Femur (tissue), 1 donor: ENCODE measurements around the gene ACR.

Experiments used
- DNase-seq: peaks from one replicate; pipeline ENCODE4 v3.0.0-alpha.2; 2017

Gene ACR

DNA sequence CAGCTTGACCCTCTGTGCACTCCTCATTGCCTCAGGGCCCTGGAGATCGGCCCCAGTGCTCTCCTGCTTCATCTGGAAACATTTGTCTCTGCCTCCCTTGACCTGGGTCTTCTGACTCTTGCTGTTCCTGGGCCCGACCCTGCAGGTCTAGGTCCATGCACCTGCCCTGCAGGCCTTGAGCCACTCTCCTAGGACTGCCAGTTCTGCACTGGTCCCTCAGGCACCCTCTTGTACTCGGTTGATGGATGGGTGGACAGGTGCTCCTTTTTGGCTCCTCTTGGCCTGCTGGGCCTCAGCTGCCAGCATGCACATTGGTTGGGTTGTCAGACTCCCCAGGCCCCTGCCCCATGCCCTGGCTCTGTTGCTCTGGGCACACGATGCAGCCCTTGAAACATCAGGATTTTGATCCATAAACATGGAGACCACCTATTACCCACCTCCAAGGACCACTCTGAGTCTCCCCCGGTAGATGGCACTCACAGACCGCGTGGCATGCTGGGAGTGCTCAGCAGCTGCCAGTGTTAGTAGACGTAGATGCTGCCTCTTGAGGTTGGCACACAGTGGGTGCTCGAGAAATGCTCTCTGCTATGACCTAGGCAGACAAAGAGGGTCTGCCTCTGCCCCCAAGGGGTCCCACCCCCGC lies 20.2 kb upstream of the ACR start:
- no peak for DNase-seq

DNA sequence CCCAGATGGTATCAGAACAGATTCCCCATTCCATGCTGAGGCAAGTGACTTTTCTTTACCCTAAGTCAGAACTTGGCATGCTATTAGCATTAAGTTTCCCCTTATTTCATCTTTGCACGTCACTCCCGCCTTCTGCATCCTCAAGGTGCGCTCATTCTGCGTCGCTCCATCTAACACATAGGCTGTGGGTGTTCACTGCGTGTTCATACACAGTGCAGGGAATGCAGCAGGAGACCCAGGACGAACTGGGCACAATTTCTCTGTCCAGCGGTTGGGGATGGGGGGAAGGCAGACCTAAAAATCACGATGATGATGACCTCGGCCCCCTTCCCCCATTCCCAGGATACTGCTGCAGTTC lies 19.7 kb upstream of the ACR start:
- DNase-seq, result no peak

DNA sequence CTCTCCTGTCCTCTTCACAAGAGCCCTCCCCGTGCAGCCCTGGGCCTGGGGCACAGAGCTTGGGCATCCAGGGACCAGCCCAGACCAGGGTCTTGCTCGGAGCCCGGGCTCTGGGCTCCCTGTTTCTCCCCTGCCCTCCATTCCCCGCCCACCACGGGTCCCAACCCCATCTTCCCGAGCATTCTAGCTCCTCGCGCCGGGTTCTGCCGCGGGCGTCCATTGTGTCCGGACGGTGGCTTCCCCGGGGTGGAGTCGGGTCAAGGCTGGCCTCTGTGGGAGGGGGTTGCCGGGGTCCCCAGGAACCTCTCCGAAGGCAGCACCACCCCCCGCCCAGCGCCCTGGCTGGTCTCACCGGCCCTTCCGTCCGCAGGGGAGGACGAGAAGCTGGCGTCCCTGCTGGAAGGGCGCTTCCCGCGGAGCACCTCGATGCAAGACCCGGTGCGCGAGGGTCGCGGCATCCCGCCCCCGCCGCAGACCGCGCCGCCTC lies 18.1 kb upstream of the ACR start:
- no peak for DNase-seq

DNA sequence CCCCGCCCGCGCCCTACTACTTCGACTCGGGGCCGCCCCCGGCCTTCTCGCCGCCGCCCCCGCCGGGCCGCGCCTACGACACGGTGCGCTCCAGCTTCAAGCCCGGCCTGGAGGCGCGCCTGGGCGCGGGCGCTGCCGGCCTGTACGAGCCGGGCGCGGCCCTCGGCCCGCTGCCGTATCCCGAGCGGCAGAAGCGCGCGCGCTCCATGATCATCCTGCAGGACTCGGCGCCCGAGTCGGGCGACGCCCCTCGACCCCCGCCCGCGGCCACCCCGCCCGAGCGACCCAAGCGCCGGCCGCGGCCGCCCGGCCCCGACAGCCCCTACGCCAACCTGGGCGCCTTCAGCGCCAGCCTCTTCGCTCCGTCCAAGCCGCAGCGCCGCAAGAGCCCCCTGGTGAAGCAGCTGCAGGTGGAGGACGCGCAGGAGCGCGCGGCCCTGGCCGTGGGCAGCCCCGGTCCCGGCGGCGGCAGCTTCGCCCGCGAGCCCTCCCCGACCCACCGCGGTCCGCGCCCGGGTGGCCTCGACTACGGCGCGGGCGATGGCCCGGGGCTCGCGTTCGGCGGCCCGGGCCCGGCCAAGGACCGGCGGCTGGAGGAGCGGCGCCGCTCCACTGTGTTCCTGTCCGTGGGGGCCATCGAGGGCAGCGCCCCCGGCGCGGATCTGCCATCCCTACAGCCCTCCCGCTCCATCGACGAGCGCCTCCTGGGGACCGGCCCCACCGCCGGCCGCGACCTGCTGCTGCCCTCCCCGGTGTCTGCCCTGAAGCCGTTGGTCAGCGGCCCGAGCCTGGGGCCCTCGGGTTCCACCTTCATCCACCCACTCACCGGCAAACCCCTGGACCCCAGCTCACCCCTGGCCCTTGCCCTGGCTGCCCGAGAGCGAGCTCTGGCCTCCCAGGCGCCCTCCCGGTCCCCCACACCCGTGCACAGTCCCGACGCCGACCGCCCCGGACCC lies 17.4 kb upstream of the ACR start:
- DNase-seq, result no peak

DNA sequence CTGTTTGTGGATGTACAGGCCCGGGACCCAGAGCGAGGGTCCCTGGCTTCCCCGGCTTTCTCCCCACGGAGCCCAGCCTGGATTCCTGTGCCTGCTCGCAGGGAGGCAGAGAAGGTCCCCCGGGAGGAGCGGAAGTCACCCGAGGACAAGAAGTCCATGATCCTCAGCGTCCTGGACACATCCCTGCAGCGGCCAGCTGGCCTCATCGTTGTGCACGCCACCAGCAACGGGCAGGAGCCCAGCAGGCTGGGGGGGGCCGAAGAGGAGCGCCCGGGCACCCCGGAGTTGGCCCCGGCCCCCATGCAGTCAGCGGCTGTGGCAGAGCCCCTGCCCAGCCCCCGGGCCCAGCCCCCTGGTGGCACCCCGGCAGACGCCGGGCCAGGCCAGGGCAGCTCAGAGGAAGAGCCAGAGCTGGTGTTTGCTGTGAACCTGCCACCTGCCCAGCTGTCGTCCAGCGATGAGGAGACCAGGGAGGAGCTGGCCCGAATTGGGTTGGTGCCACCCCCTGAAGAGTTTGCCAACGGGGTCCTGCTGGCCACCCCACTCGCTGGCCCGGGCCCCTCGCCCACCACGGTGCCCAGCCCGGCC lies 16.7 kb upstream of the ACR start:
- no peak for DNase-seq

DNA sequence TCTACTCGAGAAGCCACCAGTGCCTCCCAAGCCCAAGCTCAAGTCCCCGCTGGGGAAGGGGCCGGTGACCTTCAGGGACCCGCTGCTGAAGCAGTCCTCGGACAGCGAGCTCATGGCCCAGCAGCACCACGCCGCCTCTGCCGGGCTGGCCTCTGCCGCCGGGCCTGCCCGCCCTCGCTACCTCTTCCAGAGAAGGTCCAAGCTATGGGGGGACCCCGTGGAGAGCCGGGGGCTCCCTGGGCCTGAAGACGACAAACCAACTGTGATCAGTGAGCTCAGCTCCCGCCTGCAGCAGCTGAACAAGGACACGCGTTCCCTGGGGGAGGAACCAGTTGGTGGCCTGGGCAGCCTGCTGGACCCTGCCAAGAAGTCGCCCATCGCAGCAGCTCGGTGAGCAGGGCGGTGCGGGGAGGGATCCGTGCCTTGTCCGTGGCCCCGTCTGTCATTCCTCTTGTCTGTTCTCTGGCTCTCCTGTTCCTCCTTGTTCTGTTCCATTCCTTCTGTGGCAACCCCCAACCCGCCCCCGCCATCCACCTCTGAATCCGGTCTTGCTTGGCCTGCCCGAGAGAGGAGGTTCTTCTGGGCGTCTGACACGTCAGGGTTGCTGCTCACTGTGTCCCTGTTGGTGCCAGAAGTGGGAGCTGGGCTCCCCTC lies 15.8 kb upstream of the ACR start:
- no peak for DNase-seq

DNA sequence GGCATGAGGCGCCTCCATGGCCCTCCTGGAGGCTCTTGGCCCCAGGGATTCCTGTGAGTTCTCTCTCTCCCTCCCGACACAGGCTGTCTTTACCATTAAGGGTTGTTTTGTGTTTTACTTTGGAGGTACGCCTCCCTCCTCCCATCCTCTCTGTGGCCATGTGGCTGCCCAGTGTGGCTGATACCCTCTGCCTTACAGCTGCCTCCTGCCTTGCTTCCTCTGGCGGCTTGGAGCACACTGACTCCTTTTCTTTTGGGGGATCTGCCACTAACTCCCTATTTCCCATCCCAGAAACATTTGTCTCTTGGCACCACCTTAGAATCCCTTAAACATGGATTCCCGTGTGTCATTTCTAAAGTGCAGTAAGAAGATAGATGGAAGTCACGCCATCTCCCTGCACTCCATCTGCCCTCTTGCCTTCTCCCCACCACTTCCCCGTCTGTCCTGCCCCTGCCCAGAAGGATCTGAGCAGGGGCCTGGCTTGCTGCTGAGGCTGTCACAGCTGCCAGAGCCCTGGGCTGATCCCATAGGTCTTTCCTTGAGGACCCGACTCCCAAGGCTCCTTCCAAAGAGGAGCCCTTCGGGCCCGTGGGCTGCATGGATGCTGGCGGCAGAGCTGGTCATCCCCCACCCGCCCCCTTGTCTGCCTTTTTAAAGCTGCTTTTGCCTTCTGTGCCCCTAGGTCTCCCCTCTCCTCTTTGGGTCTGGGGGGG lies 15.1 kb upstream of the ACR start:
- no peak for DNase-seq

DNA sequence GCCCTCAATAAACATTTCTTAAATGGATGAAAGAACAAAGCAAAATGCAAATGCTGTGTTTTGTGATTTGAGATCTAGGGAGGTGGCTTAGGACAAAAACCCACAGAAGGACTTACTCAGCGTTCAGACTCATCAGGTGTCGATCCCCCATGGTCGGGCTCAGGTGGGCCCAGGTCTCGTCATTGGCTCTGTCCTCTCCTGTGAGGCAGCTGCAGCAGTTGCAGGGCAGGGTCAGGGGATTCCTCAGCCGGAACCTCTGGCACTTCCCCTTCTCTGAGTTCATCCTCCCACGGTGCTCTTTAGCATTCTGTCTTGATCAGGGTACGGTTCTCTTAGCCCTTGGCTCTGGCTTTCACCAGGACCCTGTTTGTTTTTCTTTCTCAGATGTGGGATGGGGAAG lies 14.0 kb upstream of the ACR start:
- no peak for DNase-seq

DNA sequence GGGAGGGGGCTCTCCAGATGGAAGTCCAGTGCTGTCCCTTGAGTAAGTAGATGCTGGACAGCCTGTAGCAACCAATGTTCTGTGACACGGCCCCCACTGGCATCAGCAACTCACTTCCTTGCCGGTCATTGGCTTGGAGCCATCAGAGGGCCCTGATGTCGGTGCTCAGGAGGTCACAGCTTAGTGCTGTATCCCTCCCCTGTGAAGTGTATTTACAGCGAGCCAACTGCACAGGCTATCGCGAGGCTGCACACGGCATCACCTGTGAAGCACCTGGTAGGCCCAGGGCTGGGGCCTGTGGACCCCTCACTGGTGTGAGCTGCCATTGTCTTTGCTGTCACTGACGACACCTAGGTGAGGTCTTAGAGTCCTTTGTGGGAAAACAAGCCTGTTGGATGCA lies 13.4 kb upstream of the ACR start:
- no peak for DNase-seq

DNA sequence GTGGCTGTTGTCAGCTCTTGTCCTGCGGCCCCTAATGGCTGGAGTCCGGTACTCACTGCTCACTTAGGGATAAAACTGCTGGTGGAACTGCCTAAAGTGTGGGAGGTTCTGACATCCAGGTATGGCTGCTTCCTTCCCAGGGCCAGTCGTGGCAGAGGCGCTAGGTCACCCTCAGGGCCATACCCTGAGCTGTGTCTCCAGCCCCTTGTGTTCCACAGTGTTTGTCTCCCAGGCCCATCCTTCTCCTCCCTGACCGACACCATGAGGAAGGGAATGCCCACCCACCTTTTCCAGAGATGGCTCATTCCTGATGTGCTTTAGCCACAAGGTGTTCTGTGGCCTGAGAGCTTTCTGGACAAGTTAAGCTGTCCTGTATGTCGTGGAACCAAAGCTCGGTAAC lies 12.4 kb upstream of the ACR start:
- DNase-seq, result no peak

DNA sequence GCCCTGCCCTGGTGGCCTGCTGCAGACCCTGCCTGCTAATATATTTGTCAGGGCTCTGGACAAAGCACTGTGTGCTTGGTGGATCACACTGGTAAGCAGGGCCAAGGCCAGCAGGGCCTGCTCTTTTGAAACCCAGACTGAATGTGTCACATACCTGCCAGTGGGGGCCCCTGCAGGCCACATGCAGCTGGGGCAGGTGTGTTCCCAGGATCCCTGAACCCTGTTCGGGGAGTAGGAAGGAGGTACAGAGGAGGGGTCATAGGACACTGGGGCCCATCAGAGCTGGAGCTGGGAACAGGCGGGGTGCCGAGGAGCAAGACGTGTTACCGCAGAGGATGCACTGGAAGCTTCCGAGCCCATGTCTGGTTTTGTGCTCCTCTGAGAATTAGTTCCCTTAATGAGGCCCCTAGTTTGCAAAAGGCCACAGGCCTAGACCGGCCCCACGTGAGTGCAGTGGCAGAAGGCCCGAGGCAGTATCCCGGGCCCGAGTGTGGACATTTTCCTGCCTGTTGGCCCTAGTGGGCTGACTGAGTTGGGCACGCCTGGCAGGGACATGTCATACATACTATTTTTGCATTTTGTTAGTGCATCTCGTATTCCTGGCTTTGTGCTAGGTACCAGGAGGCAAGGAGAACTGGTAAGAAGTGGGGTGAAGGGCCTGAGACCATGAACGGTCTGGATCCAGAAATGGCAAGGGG lies 11.2 kb upstream of the ACR start:
- no peak for DNase-seq

DNA sequence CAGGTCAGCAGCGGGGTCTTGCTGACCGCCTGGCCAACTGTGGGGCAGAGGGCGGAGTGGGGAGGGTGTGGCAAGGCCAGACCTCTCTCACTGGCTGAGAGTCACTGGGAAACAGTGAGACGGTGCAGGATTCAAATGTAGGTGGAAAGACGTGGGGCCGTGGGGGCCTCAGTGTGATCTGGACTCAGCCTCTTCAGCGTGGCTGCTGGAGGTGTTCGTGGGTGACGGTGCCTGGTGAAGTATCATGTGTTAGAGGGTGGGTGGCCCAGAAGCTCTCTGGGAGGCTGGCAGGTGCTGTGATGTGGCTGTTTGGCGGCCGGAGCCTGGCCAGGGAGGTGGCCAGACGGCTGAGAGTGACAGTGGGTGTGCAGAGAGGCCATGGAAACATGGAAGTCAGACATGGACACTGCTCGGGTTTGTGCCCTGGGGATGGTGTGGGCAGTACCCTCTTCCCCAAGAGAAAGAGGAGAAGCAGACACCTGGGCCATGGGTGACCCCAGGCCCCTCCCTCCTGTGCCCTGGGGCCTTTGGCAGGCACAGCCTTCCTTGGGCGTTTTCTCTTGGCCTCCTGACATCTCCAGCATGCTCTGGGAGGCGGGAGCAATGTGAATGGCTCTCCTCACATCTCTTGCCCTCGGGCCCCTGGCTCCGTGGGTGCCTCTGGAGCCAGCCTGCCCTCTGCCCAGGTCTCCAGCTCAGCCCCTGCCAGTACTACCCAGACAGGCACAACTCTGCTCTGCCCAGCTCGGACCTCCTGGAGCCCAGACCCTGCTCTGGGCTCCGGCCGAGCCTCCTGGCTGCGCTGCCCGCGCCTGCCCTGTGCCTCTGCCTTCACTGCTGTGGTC lies 10.1 kb upstream of the ACR start:
- no peak for DNase-seq

DNA sequence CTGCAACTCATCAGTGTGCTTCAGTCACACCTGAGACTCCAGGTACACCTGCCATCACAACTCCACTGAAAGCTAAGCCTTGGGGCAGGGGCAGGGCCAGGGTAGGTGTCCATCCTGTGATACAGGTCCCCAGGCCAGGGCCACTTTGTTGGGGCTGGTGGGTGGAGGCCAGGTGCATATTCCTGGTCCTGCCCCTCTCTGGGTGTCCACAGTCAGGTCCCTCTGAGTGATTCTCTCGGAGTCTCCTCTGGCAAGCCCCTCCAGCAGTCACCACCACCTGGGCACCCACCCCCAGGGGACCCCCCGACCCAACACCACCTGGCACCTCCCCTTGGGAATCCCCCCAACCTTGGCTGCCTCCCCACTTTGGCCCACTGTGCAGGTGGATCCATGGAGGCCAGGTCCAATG lies 9.5 kb upstream of the ACR start:
- no peak for DNase-seq

DNA sequence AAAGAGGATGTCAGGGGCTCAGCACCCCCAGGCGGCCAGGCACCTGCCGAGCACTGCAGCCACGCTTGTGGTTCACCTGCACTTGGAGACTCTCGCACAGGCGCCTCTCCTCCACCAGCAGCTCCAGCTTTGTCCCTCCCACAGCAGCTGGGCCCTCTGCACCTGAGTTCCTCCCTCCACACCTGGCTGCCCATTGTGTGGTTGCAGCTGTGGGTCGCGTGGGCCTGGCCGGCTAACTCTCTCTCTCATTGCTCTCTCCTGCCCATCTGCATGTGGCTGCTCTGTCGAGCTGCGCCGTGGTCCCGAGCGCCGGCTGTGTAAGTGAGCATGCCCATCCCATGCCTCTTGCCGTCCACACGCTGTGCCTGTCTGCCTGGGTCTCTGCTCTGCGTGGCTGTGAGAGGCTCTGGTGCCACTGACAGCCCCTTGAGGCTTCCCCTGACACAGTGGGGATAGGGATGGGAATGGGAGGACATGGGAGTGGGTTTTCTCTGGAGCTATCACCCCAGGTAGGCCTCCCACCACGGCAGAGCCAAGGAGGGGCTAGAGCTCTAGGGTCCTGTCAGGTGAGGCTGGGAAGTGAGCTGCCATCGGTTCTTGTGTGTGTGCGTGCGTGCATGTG lies 8.5 kb upstream of the ACR start:
- DNase-seq, result no peak

DNA sequence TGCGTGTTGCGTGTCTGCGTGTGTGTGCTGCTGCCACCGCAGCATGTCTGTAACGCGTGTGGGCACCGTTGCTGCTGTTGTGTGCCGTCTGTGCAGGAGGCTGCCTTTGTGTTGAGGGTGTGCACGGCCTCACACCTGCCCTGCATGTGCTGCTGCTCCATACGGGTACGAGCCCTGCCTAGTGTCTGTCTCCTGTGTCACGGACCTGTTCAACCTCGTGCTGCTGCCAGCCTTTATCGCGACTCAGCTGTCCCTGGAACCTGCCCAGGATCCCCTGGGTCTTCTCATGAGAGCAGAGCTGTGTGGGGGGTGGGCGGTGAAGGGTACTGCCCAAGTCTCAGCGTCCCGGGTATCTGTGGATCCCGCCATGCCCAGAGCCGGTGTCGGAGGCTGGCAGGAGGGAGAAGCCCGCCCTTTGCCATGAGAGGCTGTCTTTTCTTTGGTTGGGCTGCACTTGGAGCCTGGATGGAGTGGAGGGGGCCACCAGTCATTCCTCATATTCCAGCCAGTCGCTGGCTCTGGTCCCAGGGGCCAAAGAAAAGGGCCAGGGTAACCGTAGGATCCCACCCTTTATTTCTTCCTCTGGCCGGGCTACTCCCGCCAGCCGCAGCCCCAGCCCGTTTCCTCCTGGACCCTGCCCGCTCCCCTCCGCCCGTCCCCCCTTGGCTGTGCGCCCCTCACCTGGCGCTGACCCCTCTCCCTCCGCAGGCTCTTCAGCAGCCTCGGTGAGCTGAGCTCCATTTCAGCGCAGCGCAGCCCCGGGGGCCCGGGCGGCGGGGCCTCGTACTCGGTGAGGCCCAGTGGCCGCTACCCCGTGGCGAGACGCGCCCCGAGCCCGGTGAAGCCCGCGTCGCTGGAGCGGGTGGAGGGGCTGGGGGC lies 7.8 kb upstream of the ACR start:
- no peak for DNase-seq

DNA sequence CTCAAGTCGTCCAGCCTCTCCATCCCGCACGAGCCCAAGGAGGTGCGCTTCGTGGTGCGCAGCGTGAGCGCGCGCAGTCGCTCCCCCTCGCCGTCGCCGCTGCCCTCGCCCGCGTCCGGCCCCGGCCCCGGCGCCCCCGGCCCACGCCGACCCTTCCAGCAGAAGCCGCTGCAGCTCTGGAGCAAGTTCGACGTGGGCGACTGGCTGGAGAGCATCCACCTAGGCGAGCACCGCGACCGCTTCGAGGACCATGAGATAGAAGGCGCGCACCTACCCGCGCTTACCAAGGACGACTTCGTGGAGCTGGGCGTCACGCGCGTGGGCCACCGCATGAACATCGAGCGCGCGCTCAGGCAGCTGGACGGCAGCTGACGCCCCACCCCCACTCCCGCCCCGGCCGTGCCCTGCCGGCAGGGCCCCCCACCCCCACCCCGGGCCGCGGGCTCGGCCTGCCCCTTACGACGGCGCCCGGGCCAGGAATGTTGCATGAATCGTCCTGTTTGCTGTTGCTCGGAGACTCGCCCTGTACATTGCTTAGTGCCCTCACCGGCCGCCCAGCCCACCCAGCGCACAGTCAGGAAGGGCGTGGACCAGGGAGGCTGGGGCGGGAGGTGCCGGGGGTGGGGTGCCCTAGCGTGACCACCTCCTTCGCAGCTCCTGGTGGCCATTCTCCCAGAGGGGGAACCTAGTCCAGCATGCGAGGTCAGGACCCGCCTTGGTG lies 6.9 kb upstream of the ACR start:
- DNase-seq, result no peak

DNA sequence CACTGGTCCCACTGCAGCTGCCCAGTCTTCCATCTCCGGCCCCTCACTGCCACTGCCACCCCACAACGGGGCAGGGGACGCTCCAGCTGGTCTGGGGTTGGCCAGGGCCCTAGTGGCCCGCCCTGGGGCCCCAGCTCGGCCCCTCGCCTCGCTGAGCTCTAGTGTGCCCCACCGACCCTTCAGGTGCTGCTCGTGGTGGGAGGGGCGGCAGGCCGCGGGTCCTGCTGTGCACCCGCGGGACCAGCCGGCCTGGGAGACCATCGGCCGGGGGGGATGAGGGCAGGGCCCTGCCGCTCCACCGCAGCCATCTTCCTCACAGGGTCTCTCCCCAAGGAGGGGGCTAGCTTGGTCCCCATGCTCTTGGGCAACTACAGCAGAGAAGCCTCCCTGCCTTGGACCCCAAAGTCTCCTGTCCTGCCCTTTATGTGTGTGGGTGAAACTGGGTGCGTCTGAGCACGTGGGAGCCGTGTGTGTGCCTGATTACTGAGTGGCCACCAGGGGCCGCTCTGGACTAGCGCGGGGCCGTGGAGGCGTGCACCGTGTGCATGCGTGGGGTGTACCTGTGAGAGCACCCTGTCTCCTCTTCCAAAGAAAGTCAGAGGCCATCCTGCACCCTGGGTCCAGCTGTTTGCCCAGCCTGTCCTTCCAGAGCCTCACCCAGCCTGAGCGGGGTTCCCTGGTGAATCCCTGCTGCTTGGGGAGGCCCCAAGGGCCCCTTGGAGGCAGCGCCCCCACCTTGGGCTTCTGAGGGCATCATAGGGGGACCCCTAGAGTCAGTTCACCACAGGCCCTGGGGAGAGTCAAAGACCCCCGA lies 6.0 kb upstream of the ACR start:
- DNase-seq, result peak; percentile 13

DNA sequence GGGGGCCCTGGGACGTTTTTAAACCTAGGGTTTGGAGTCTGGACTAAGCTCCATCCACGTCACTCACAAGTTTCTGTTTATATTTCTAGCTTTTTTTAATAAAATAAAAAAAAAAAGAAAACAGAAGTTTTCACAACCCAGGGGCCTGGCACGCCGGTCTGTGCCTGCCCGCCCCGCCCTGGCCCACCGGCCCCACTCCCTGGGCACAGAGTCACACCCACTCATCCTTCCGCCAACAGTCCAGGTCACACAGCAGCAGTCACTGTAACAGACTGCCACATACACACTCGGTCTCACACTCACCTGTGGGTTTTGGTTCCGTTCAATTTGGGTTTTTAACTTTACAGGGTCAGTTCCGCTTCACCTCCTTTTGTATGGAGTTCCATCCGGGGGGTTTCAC lies 5.3 kb upstream of the ACR start:
- no peak for DNase-seq
